DND-41 (cell line): ENCODE results near the gene RPS15.

ENCODE experiments used
- EZH2 ChIP-seq: IDR thresholded peaks from 3 replicates; pipeline ENCODE4 v1.6.1; 2012; ENCODE audit warnings: borderline replicate concordance, low read depth, mild to moderate bottlenecking, moderate library complexity, low read length, inconsistent platforms; ENCODE audit not compliant: severe bottlenecking
- TF ChIP-seq, protein P1 (sequence below): IDR thresholded peaks from 2 replicates; pipeline ENCODE4 v1.5.1; 2012; ENCODE audit warnings: borderline replicate concordance, low read length, moderate library complexity, mild to moderate bottlenecking; ENCODE audit not compliant: poor library complexity, severe bottlenecking; ENCODE audit errors: extremely low read depth

DNA sequence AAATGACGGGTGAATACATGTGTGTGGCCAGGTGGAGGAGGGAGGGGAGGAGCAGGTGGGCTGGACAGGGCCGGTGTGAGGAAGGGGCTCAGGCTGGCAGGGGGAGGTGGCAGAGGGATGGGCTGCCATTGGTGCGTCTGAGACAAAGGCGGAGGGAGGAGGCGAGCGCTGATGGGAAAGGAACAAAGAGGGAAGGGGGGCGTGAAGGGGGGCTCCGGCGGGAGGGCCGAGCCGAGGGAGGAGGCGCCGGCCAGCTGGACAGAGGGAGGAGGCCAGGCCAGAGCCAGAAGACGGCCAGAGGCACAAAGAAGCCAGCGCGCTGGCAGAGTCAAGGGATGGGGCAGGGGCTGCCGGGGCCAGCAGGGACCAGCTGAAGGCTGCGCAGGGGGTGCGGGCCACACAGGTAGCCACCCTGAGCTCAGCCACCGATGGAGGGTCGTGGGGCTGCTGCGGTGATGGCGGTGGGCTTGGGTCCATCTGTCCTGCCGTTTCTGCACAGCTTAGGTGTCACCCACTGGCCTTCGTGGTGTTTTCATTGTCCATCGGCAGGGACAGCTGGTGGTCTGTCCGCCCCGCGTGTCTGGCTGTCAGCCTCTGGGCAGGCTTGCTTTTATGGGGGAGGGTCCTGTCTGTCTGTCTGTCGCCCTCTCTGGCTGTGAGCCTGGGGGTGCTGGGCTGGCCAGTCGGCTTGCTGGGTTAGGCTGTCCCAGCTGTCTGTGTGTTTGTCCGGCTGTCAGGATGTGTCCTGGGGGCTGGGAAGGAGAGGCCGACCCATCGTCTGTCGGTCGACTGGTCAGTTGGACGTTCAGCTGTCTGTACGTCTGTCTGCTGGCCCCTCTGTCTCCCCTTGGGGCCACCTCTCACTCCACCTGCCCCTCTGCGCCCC, 14.0 kb downstream of the RPS15 start:
- TF ChIP-seq, protein P1, sequence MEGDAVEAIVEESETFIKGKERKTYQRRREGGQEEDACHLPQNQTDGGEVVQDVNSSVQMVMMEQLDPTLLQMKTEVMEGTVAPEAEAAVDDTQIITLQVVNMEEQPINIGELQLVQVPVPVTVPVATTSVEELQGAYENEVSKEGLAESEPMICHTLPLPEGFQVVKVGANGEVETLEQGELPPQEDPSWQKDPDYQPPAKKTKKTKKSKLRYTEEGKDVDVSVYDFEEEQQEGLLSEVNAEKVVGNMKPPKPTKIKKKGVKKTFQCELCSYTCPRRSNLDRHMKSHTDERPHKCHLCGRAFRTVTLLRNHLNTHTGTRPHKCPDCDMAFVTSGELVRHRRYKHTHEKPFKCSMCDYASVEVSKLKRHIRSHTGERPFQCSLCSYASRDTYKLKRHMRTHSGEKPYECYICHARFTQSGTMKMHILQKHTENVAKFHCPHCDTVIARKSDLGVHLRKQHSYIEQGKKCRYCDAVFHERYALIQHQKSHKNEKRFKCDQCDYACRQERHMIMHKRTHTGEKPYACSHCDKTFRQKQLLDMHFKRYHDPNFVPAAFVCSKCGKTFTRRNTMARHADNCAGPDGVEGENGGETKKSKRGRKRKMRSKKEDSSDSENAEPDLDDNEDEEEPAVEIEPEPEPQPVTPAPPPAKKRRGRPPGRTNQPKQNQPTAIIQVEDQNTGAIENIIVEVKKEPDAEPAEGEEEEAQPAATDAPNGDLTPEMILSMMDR: no peak
- TF ChIP-seq EZH2: no peak
